ENCODE data around the gene CEP295NL. TPM values are rescaled to one million over a fixed set of nuclear protein-coding genes. Genes with fewer than 3 reads are reported as not detected.
A peak's percentile ranks its signal among the peaks of the same experiment; 100 is the strongest.
"Not testable (repeated sequence)": the region's sequence is repeated elsewhere in the genome, so short reads cannot be mapped to it uniquely, and the experiment has no call there.

Gene CEP295NL
- total RNA-seq, 4 donors from 2014 or later = 1.6 to 9.0 (median 3.8) TPM

GRCh38 chr17:78904371-78904770 lies 1.4 kb upstream of the CEP295NL start:
- ATAC-seq = no peak
- Histone ChIP-seq H3K9me3 (no peaks in the 10 kb centered on the region), H3K27ac (peak overlapping the region in 1 of 4 donors; percentile 1), H3K36me3 (peaks cover 0 to 31% of the 10 kb centered on the region in 2 donors), H3K4me1 (peaks cover 0 to 97% (median 27%) of the 10 kb centered on the region in 3 donors), H3K27me3 (no peaks in the 10 kb centered on the region), H3K4me3 (no peak overlapping the region)
- TF ChIP-seq CTCF (IDR thresholded peaks at IDR 0.05) (no peak), EP300 (IDR thresholded peaks at IDR 0.05) (no peak)
- 58 to 66% methylated on average over 5 to 6 of the region's 9 CpGs for WGBS, 2 donors (ENCODE audit: low coverage in 1 of 2)

- not testable (repeated sequence) for H3K9me3 ChIP-seq, ATAC-seq, H3K27me3 ChIP-seq, H3K4me3 ChIP-seq
- peaks cover 0 to 98% (median 39%) of the 10 kb centered on the region in 3 donors for H3K4me1 ChIP-seq
- peak overlapping the region in 2 of 4 donors; percentile 15 to 48 for H3K27ac ChIP-seq
- WGBS, 2 donors (ENCODE audit: low coverage in 1 of 2) = 100% methylated on average over 1 of the region's 8 CpGs; no CpG with 5 or more reads in 1 of the 2 donors
- H3K36me3 ChIP-seq = peaks cover 0 to 43% of the 10 kb centered on the region in 2 donors
These were observed 770 bp downstream of the CEP295NL start for GRCh38 chr17:78902231-78902630.

- Histone ChIP-seq H3K27ac (no peak overlapping the region), H3K27me3 (no peaks in the 10 kb centered on the region), H3K36me3 (peaks cover 0 to 43% of the 10 kb centered on the region in 2 donors), H3K4me1 (peaks cover 0 to 98% (median 43%) of the 10 kb centered on the region in 3 donors), H3K9me3 (no peaks in the 10 kb centered on the region), H3K4me3 (no peak overlapping the region)
- no peak for TF ChIP-seq EP300 (IDR thresholded peaks at IDR 0.05)
- TF ChIP-seq POLR2A (IDR thresholded peaks at IDR 0.05) = no peak
- no peak for TF ChIP-seq POLR2AphosphoS5 (IDR thresholded peaks at IDR 0.05)
- TF ChIP-seq CTCF (IDR thresholded peaks at IDR 0.05) = no peak
- ATAC-seq = no peak
- WGBS, 2 donors (ENCODE audit: low coverage in 1 of 2) = 79 to 94% methylated on average over 6 to 7 of the region's 10 CpGs
These were observed 1.2 kb downstream of the CEP295NL start for GRCh38 chr17:78901806-78902205.

GRCh38 chr17:78900816-78901215 lies 2.2 kb downstream of the CEP295NL start:
- Histone ChIP-seq H3K27me3 (no peaks in the 10 kb centered on the region), H3K27ac (no peak overlapping the region), H3K4me3 (no peak overlapping the region), H3K9me3 (no peaks in the 10 kb centered on the region), H3K36me3 (peaks cover 0 to 43% of the 10 kb centered on the region in 2 donors), H3K4me1 (peaks cover 8 to 99% (median 53%) of the 10 kb centered on the region in 3 donors)
- TF ChIP-seq POLR2AphosphoS5 (IDR thresholded peaks at IDR 0.05) (no peak), POLR2A (IDR thresholded peaks at IDR 0.05) (no peak), EP300 (IDR thresholded peaks at IDR 0.05) (no peak), CTCF (IDR thresholded peaks at IDR 0.05) (no peak)
- ATAC-seq = no peak
- 89% methylated on average over 3 of the region's 29 CpGs; no CpG with 5 or more reads in 1 of the 2 donors for WGBS, 2 donors (ENCODE audit: low coverage in 1 of 2)

- 47 to 60% methylated on average over 7 to 9 of the region's 18 CpGs for WGBS, 2 donors (ENCODE audit: low coverage in 1 of 2)
- ATAC-seq = peak; percentile 38
- Histone ChIP-seq H3K4me1 (peaks cover 12 to 99% (median 59%) of the 10 kb centered on the region in 3 donors), H3K27me3 (no peaks in the 10 kb centered on the region), H3K27ac (peak overlapping the region in 3 of 4 donors; percentile 30 to 58 (median 44)), H3K9me3 (no peaks in the 10 kb centered on the region), H3K4me3 (no peak overlapping the region), H3K36me3 (peaks cover 0 to 43% of the 10 kb centered on the region in 2 donors)
- TF ChIP-seq POLR2AphosphoS5 (IDR thresholded peaks at IDR 0.05) (no peak), CTCF (IDR thresholded peaks at IDR 0.05) (no peak), EP300 (IDR thresholded peaks at IDR 0.05) (no peak), POLR2A (IDR thresholded peaks at IDR 0.05) (no peak)
These were observed 3.4 kb downstream of the CEP295NL start for GRCh38 chr17:78899361-78900260.

Measured in gastroesophageal sphincter (tissue), 4 donors.